GM06990 (cell line): ENCODE results near the gene BHLHE40.

Experiments used
- DNase-seq: peaks from one replicate; pipeline ENCODE4 v3.0.0-alpha.2; 2011; ENCODE audit not compliant: insufficient read length; ENCODE audit errors: extremely low read depth
- H3K27me3 ChIP-seq: replicated peaks from 2 replicates; pipeline ENCODE4 v1.6.0; 2011; ENCODE audit warnings: low read length; ENCODE audit not compliant: control insufficient read depth, insufficient read depth
- H3K36me3 ChIP-seq: 2 replicates; pipeline ENCODE4 v1.5.1; 2011; ENCODE audit warnings: low read length; ENCODE audit not compliant: control insufficient read depth, insufficient read depth
- H3K4me3 ChIP-seq: replicated peaks from 2 replicates; pipeline ENCODE4 v1.5.1; 2011; ENCODE audit warnings: low read depth, mild to moderate bottlenecking, control low read depth, low read length
- TF ChIP-seq, protein P1 (sequence below): IDR thresholded peaks from 2 replicates; pipeline ENCODE4 v1.5.1; 2011; ENCODE audit warnings: low read length, control low read depth, mild to moderate bottlenecking, inconsistent platforms; ENCODE audit not compliant: insufficient read depth, poor library complexity, severe bottlenecking

The BHLHE40 gene

GRCh38 chr3:5010140-5010539, 30.9 kb downstream of the BHLHE40 start:
- TF ChIP-seq, protein P1, sequence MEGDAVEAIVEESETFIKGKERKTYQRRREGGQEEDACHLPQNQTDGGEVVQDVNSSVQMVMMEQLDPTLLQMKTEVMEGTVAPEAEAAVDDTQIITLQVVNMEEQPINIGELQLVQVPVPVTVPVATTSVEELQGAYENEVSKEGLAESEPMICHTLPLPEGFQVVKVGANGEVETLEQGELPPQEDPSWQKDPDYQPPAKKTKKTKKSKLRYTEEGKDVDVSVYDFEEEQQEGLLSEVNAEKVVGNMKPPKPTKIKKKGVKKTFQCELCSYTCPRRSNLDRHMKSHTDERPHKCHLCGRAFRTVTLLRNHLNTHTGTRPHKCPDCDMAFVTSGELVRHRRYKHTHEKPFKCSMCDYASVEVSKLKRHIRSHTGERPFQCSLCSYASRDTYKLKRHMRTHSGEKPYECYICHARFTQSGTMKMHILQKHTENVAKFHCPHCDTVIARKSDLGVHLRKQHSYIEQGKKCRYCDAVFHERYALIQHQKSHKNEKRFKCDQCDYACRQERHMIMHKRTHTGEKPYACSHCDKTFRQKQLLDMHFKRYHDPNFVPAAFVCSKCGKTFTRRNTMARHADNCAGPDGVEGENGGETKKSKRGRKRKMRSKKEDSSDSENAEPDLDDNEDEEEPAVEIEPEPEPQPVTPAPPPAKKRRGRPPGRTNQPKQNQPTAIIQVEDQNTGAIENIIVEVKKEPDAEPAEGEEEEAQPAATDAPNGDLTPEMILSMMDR = no peak
- Histone ChIP-seq H3K4me3 (no peak overlapping the region), H3K27me3 (no peaks in the 10 kb centered on the region), H3K36me3 (no peaks in the 10 kb centered on the region)
- no peak for DNase-seq

DNA sequence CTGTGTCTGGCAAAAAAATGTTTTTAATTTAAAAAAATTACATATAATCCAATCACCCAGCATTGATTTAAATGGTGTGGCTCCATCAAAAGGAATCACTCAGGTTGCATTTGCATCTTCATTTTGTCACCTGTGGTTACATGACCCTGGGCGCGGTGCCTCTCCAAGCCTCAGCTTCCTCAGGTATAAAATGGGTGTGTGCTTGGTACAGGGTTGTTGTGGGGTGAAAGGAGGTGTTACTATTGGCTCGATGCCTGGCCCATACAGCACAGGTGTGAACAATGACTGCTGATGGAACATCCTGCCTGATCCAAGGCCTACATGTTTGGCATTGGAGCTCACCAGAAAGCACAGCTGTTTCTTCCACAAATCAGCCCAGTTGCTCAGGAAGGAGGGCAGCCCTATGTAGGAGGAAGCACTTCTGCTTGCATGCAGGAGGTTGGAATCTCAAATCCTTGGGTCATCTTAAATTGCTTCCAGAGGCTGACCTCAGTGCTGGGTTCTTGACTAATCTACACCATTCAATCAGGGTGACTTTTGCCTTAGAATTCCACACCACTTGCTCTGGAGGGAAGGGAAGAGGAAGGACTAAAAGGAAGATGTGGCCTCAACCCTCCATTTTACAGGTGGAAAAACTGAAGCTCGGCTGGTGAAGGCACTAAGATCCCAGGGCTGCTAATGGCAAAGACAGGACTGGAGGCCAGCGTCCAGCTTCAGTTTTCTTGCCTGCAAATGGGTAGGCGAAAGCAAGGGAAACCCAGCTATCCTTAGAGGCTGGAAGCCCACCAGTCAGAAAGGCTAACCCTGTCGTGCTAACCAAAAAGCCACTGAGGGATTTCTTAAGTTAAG, 31.7 kb downstream of the BHLHE40 start:
- TF ChIP-seq, protein P1 = no peak
- DNase-seq = no peak
- no peak overlapping the region for H3K4me3 ChIP-seq
- no peaks in the 10 kb centered on the region for H3K27me3 ChIP-seq
- H3K36me3 ChIP-seq = no peaks in the 10 kb centered on the region

GRCh38 chr3:5011555-5012256, 32.5 kb downstream of the BHLHE40 start:
- DNase-seq = peak; percentile 89
- H3K36me3 ChIP-seq = no peaks in the 10 kb centered on the region
- H3K4me3 ChIP-seq = peak overlapping the region; percentile 21
- no peaks in the 10 kb centered on the region for H3K27me3 ChIP-seq
- TF ChIP-seq, protein P1 = no peak

GRCh38 chr3:5012367-5012766, 33.1 kb downstream of the BHLHE40 start:
- TF ChIP-seq, protein P1 = no peak
- Histone ChIP-seq H3K4me3 (no peak overlapping the region), H3K27me3 (no peaks in the 10 kb centered on the region), H3K36me3 (no peaks in the 10 kb centered on the region)
- no peak for DNase-seq

DNA sequence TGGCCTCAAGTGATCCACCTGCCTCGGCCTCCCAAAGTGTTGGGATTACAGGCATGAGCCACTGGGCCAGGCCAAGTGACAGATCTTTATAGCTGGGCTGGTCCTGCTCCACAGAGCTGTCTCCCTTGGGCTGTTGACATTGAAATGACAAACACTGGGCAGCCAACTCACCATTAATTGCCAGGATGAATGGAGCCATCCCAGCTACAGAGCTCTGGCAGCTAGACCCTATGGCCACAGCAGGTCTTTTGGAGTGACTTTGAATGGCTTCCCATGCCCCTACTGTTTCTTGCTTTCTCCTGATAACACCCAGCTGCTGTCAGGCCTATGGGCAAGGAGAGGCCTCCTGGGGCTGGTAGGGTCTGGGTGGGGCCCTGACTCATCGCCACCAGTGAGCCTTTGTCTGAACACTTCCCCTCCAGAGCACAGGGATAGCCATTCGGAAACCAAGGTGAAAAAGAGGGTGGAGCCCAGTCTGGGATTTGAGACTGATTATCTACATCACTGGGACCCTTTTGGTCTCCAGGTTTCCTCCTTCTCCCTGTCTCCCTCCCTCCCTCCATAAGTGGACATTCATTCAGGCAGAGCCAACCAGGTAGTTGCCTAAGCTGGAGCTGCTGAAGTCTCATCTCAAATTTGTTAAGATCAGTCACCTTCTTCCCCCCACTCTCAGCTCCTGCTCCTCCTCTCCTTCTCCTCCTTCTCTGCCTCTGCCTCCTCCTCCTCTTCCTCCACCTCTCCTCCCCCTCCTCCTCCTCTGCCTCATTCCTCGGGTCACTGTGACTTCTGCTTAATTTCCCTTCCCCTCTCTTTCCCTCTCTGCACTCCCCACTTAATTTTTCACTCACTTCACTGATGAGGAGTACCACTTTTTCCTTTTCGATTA, 34.0 kb downstream of the BHLHE40 start:
- Histone ChIP-seq H3K27me3 (no peaks in the 10 kb centered on the region), H3K36me3 (no peaks in the 10 kb centered on the region), H3K4me3 (no peak overlapping the region)
- TF ChIP-seq, protein P1 = no peak
- DNase-seq = no peak
